GM12878 (cell line): ENCODE measurements around the gene MOK. TPM values are rescaled to one million over a fixed set of nuclear protein-coding genes. Genes with fewer than 3 reads are reported as not detected.

Experiments
- ATAC-seq: fragments of 200-7000 bp; cut with Tn5 transposase; 3 replicates; pipeline ENCODE4 v1.9.1; 2020; ENCODE audit warnings: mild to moderate bottlenecking, moderate library complexity
- BruUV-seq: library from RNA; stranded (reverse); fragments of 400-500 nt; replicated peaks from 2 replicates; lab custom pipeline; 2021; lab: Mats Ljungman, UMichigan
- CTCF ChIA-PET: fragments of 300-600 bp; sonication (Branson Sonifier 250); formaldehyde crosslinking; extraction: SDS; loops from one replicate; lab custom pipeline; 2021; ENCODE audit warnings: inconsistent platforms; lab: Yijun Ruan, JAX
- POLR2A ChIA-PET: fragments of 350-600 bp; formaldehyde crosslinking; extraction: SDS; loops from one replicate; lab custom pipeline; 2021; ENCODE audit warnings: inconsistent platforms; lab: Charles Lee
- RAD21 ChIA-PET: fragments of 300-600 bp; sonication (Branson Sonifier 250); formaldehyde crosslinking; loops from one replicate; lab custom pipeline; 2023; ENCODE audit warnings: antibody characterized with exemption; ENCODE audit not compliant: unreplicated experiment; lab: Charles Lee
- SMC1A ChIA-PET: fragments of 300-600 bp; sonication (Branson Sonifier 250); formaldehyde crosslinking; loops from one replicate; lab custom pipeline; 2023; ENCODE audit not compliant: unreplicated experiment, uncharacterized antibody; lab: Charles Lee
- DNase-seq: peaks from one replicate; pipeline ENCODE4 v3.0.0-alpha.2; 2011; ENCODE audit warnings: low read depth, low spot score
- FAIRE-seq: peaks from 3 replicates; lab custom pipeline; 2011; peaks lifted over from hg19 to GRCh38; lab: Jason Lieb, UNC
- H2AFZ ChIP-seq: 2 replicates; pipeline ENCODE4 v1.6.0; 2011; ENCODE audit warnings: low read depth, low read length, control low read depth; ENCODE audit not compliant: control insufficient read depth
- H3K27ac ChIP-seq: 2 replicates; pipeline ENCODE4 v1.5.1; 2011; ENCODE audit warnings: control low read depth; ENCODE audit not compliant: control insufficient read depth, insufficient read depth
- H3K27me3 ChIP-seq, 2 experiments: replicated peaks in 1 of 2; 2 replicates each; pipeline versions ENCODE4 v1.6.0 to v1.6.1; 2011; ENCODE audit warnings: low read length in 1 of 2; ENCODE audit not compliant: control insufficient read depth in 2 of 2, insufficient read depth in 2 of 2
- H3K36me3 ChIP-seq, 2 experiments: 2 replicates each; pipeline ENCODE4 v1.5.1; 2011; ENCODE audit warnings: low read length in 1 of 2; ENCODE audit not compliant: control insufficient read depth in 2 of 2, insufficient read depth in 2 of 2
- H3K4me1 ChIP-seq: 2 replicates; pipeline ENCODE4 v1.6.1; 2011; ENCODE audit warnings: mild to moderate bottlenecking, low read length, moderate library complexity, mixed read lengths; ENCODE audit not compliant: control insufficient read depth, insufficient read depth
- H3K4me2 ChIP-seq: 2 replicates; pipeline ENCODE4 v1.6.0; 2011; ENCODE audit warnings: control low read depth; ENCODE audit not compliant: control insufficient read depth, insufficient read depth
- H3K4me3 ChIP-seq: fragments of 200-600 bp; sonication (generic); 2 replicates; pipeline ENCODE4 v1.5.1; 2016
- H3K79me2 ChIP-seq: 2 replicates; pipeline ENCODE4 v1.6.0; 2011; ENCODE audit warnings: low read length; ENCODE audit not compliant: control insufficient read depth, insufficient read depth
- H3K9ac ChIP-seq: 2 replicates; pipeline ENCODE4 v1.8.0; 2011; ENCODE audit warnings: low read length, control low read depth, mixed read lengths; ENCODE audit not compliant: control insufficient read depth, insufficient read depth
- H3K9me3 ChIP-seq: replicated peaks from 3 replicates; pipeline ENCODE4 v1.5.1; 2011; ENCODE audit warnings: mild to moderate bottlenecking, low read length; ENCODE audit not compliant: control insufficient read depth, insufficient read depth
- H4K20me1 ChIP-seq: 2 replicates; pipeline ENCODE4 v1.6.0; 2011; ENCODE audit not compliant: control insufficient read depth, insufficient read depth
- BCLAF1 ChIP-seq: fragments of 450-650 bp; IDR thresholded peaks from 2 replicates; pipeline ENCODE4 v1.6.1; 2017; ENCODE audit warnings: antibody characterized with exemption, mild to moderate bottlenecking, moderate library complexity
- EGR1 ChIP-seq, 2 experiments: IDR thresholded peaks; 1 replicate in 1 of 2; 2 replicates in 1 of 2; pipeline ENCODE4 v1.6.1; 2011 to 2012; ENCODE audit warnings: low read depth in 2 of 2, low read length in 2 of 2, borderline replicate concordance in 1 of 2, mild to moderate bottlenecking in 1 of 2, moderate library complexity in 1 of 2
- ETV6 ChIP-seq, 2 experiments: fragments of 450-650 bp in 1 of 2; IDR thresholded peaks in 1 of 2; conservative IDR thresholded peaks in 1 of 2; 2 replicates each; pipeline ENCODE4 v1.6.1; 2014; ENCODE audit warnings: antibody characterized with exemption in 1 of 2, borderline replicate concordance in 1 of 2, low read depth in 1 of 2, mild to moderate bottlenecking in 1 of 2, moderate library complexity in 1 of 2
- FOXM1 ChIP-seq: IDR thresholded peaks from 2 replicates; pipeline ENCODE4 v1.6.1; 2012; ENCODE audit warnings: low read depth, mild to moderate bottlenecking, inconsistent platforms, low read length, moderate library complexity
- GABPA ChIP-seq: IDR thresholded peaks from 2 replicates; pipeline ENCODE4 v1.6.1; 2014; ENCODE audit warnings: antibody characterized with exemption, low read depth, mild to moderate bottlenecking, inconsistent platforms
- IKZF1 ChIP-seq: fragments of 450-650 bp; conservative IDR thresholded peaks from 2 replicates; pipeline ENCODE4 v1.6.1; 2017; ENCODE audit warnings: antibody characterized with exemption, mild to moderate bottlenecking
- MEF2B ChIP-seq: fragments of 450-650 bp; IDR thresholded peaks from 2 replicates; pipeline ENCODE4 v1.6.1; 2018; ENCODE audit warnings: mild to moderate bottlenecking, moderate library complexity; ENCODE audit not compliant: partially characterized antibody, poor library complexity, severe bottlenecking
- MTA2 ChIP-seq: fragments of 450-650 bp; IDR thresholded peaks from 2 replicates; pipeline ENCODE4 v1.6.1; 2016; ENCODE audit warnings: low read depth, mild to moderate bottlenecking, moderate library complexity
- PKNOX1 ChIP-seq: fragments of 450-650 bp; IDR thresholded peaks from 2 replicates; pipeline ENCODE4 v1.6.1; 2016; ENCODE audit warnings: mild to moderate bottlenecking
- SIN3A ChIP-seq: IDR thresholded peaks from 2 replicates; pipeline ENCODE4 v1.6.1; 2012; ENCODE audit warnings: low read depth, low read length, improper control_type of control experiment
- STAT3 ChIP-seq: IDR thresholded peaks from 2 replicates; pipeline ENCODE4 v1.6.1; 2011; ENCODE audit warnings: low read depth, low read length, improper control_type of control experiment
- TCF12 ChIP-seq: IDR thresholded peaks from 2 replicates; pipeline ENCODE4 v1.6.1; 2011; ENCODE audit warnings: low read depth, mild to moderate bottlenecking, low read length
- YY1 ChIP-seq: IDR thresholded peaks from 2 replicates; pipeline ENCODE4 v1.6.1; 2011; ENCODE audit warnings: low read depth, mild to moderate bottlenecking, low read length
- WGBS: methylation state at CpG from one replicate; pipeline ENCODE4 v1.1.6; 2016; ENCODE audit warnings: low lambda C conversion rate; ENCODE audit not compliant: insufficient replicate concordance, insufficient coverage; ENCODE audit errors: missing lambda C conversion rate; 5-methylcytosine and 5-hydroxymethylcytosine counted together
- in situ Hi-C: fragments of 300-500 bp; cut with MboI; formaldehyde crosslinking; loops from 9 replicates; pipeline ENCODE4 v1.14.3; 2018; ENCODE audit warnings: mixed read lengths
- intact Hi-C: fragments of 100-400 bp; cut with micrococcal nuclease; formaldehyde crosslinking; loops from one replicate; pipeline ENCODE4 v1.14.2; 2022; ENCODE audit not compliant: unreplicated experiment
- polyA plus RNA-seq, 11 experiments: library from polyadenylated mRNA; depleted of rRNA in 4 of 11; unstranded in 6 of 11; stranded (reverse) in 5 of 11; fragments of >200 nt; fragmentation: Nextera tagmentation in 4 of 11; fragmentation: Illumina TruSeq in 1 of 11; extraction: Ambion mirVana in 4 of 11; extraction: Trizol in 1 of 11; gene quantifications; 1 replicate in 1 of 11; 2 replicates in 10 of 11; pipeline versions ENCODE4 v1.2.1 to v1.2.3, GENCODE V29; 2011 to 2016; ENCODE audit warnings: inconsistent platforms in 2 of 11, missing spikeins in 2 of 11, low read depth in 1 of 11
- total RNA-seq, 4 experiments: library from RNA; depleted of rRNA in 3 of 4; stranded (reverse); fragments of >200 nt in 3 of 4; fragmentation: Illumina TruSeq in 1 of 4; extraction: Trizol in 1 of 4; gene quantifications; 2 replicates each; pipeline versions ENCODE4 v1.2.1 to v1.2.3, GENCODE V29; 2013 to 2021

MOK gene
- total and polyA plus RNA-seq, 10 of the 15 experiments (the other 5 are each of a cell fraction or from before 2014, with no cell fraction given) = 0.10 to 3.0 (median 1.4) TPM

- ChIA-PET RAD21 (no interaction called here), POLR2A (no interaction called here), CTCF (interaction anchor here (1.0 kb wide), 1 partner anchor 18 kb away, joined by 3 read pairs; no protein-coding TSS in a partner anchor), SMC1A (no interaction called here)
- Histone ChIP-seq H3K27ac (no peak overlapping the region), H3K79me2 (no peaks in the 10 kb centered on the region), H2AFZ (no peak overlapping the region), H3K4me1 (no peaks in the 10 kb centered on the region), H3K9ac (no peak overlapping the region), H4K20me1 (no peaks in the 10 kb centered on the region), H3K27me3 (no peaks in the 10 kb centered on the region; a peak in 1 of 4 replicates), H3K4me2 (no peak overlapping the region), H3K4me3 (no peak overlapping the region), H3K36me3 (no peaks in the 10 kb centered on the region), H3K9me3 (no peaks in the 10 kb centered on the region)
- no TSS peak for BruUV-seq
- in situ Hi-C loops (no loop called here), intact Hi-C loops (no loop called here)
- no peak for ATAC-seq
- DNase-seq = no peak
- 50% methylated on average over 22 of the region's 22 CpGs for WGBS
- TF ChIP-seq IKZF1 (no peak), STAT3 (no peak), EGR1 (IDR thresholded peaks at IDR 0.05; ENCODE audit: borderline replicate concordance in 1 of 2, low read depth in 2 of 2, low read length in 2 of 2) (no peak), ETV6 (conservative IDR thresholded peaks at IDR 0.05 in 1 of 2, IDR thresholded peaks at IDR 0.05 in 1 of 2; ENCODE audit: borderline replicate concordance in 1 of 2, low read depth in 1 of 2) (no peak), MEF2B (no peak)
- FAIRE-seq = no peak
Measured at GRCh38 chr14:102230481-102231210, 74.3 kb downstream of the MOK start.

GRCh38 chr14:102229739-102230092 lies 75.2 kb downstream of the MOK start:
- intact Hi-C loops = no loop called here
- POLR2A ChIA-PET = no interaction called here
- BruUV-seq = no TSS peak
- Histone ChIP-seq H3K9me3 (no peaks in the 10 kb centered on the region), H4K20me1 (no peaks in the 10 kb centered on the region), H3K36me3 (no peaks in the 10 kb centered on the region), H3K27me3 (no peaks in the 10 kb centered on the region; a peak in 1 of 4 replicates), H3K4me2 (no peak overlapping the region), H3K79me2 (no peaks in the 10 kb centered on the region), H3K4me3 (no peak overlapping the region), H3K4me1 (no peaks in the 10 kb centered on the region), H3K27ac (no peak overlapping the region), H3K9ac (no peak overlapping the region), H2AFZ (no peak overlapping the region)
- CTCF ChIA-PET = interaction anchor here (1.0 kb wide), 1 partner anchor 133 kb away, joined by 3 read pairs; no protein-coding TSS in a partner anchor
- ATAC-seq (no peak), FAIRE-seq (no peak), DNase-seq (no peak)
- in situ Hi-C loops = no loop called here
- RAD21 ChIA-PET = no interaction called here
- SMC1A ChIA-PET = no interaction called here
- WGBS = 69% methylated on average over 9 of the region's 9 CpGs
- no peak for TF ChIP-seq BCLAF1
- no peak for TF ChIP-seq GABPA
- TF ChIP-seq FOXM1 = no peak
- no peak for TF ChIP-seq TCF12
- no peak for TF ChIP-seq YY1
- no peak for TF ChIP-seq PKNOX1
- TF ChIP-seq SIN3A = no peak
- TF ChIP-seq MTA2 = no peak
- TF ChIP-seq ETV6 (conservative IDR thresholded peaks at IDR 0.05 in 1 of 2, IDR thresholded peaks at IDR 0.05 in 1 of 2; ENCODE audit: borderline replicate concordance in 1 of 2, low read depth in 1 of 2) = no peak
